Activated CD4-positive, alpha-beta T cell treated with anti-CD3 and anti-CD28 coated beads, Interleukin-2, amount 10 ng/mL, durations not matched to agents 24 days and 14 days (primary cell): ENCODE data around the gene AIP. TPM values are rescaled to one million over a fixed set of nuclear protein-coding genes. Genes with fewer than 3 reads are reported as not detected.

ENCODE experiments used
- DNase-seq: peaks from one replicate; pipeline ENCODE4 v3.0.0; 2022
- H3K27ac Mint-ChIP-seq: one replicate; pipeline ENCODE4 v1.8.0; 2022; ENCODE audit warnings: mild to moderate bottlenecking, mixed read lengths
- H3K27me3 Mint-ChIP-seq: one replicate; pipeline ENCODE4 v1.8.0; 2022; ENCODE audit warnings: mixed read lengths
- H3K36me3 Mint-ChIP-seq: one replicate; pipeline ENCODE4 v1.8.0; 2022; ENCODE audit warnings: low read depth, mild to moderate bottlenecking, mixed read lengths
- H3K4me1 Mint-ChIP-seq: one replicate; pipeline ENCODE4 v1.8.0; 2021; ENCODE audit warnings: mixed read lengths
- H3K4me3 Mint-ChIP-seq: one replicate; pipeline ENCODE4 v1.8.0; 2022; ENCODE audit warnings: mild to moderate bottlenecking, moderate library complexity, mixed read lengths
- H3K9me3 Mint-ChIP-seq: one replicate; pipeline ENCODE4 v1.8.0; 2021; ENCODE audit warnings: mixed read lengths
- intact Hi-C: fragments of 100-400 bp; cut with micrococcal nuclease; formaldehyde crosslinking; loops from one replicate; pipeline ENCODE4 v1.15.1; 2023
- total RNA-seq: library from RNA; stranded (reverse); gene quantifications from 2 replicates; pipeline ENCODE4 v1.2.3, GENCODE V29; 2022

AIP gene
- total RNA-seq, result 186 and 189 TPM in 2 replicates

- H3K27me3 Mint-ChIP-seq, result peaks cover 5% of the 10 kb centered on the region
- peak within 1 kb of the TSS; percentile 96 for H3K4me3 Mint-ChIP-seq
- peaks cover 6% of the 10 kb centered on the region for H3K9me3 Mint-ChIP-seq
- H3K27ac Mint-ChIP-seq, result peak within 1 kb of the TSS; percentile 99
- intact Hi-C loops, result loop anchor here (1.0 to 10.0 kb wide), 4 partner anchors 14 to 528 kb away; partner anchors contain the start of genes GRK2, PC and TMEM134
- DNase-seq, result peak; percentile 99
- peaks cover 47% of the 10 kb centered on the region for H3K4me1 Mint-ChIP-seq
- H3K36me3 Mint-ChIP-seq, result peaks cover 39% of the 10 kb centered on the region
These were observed at the start of gene AIP for GRCh38 chr11:67482827-67483798. Gene AIP, plus strand, starts transcription at chr11:67483026. Its CDS starts 133 bp downstream, at chr11:67483159.

DNA sequence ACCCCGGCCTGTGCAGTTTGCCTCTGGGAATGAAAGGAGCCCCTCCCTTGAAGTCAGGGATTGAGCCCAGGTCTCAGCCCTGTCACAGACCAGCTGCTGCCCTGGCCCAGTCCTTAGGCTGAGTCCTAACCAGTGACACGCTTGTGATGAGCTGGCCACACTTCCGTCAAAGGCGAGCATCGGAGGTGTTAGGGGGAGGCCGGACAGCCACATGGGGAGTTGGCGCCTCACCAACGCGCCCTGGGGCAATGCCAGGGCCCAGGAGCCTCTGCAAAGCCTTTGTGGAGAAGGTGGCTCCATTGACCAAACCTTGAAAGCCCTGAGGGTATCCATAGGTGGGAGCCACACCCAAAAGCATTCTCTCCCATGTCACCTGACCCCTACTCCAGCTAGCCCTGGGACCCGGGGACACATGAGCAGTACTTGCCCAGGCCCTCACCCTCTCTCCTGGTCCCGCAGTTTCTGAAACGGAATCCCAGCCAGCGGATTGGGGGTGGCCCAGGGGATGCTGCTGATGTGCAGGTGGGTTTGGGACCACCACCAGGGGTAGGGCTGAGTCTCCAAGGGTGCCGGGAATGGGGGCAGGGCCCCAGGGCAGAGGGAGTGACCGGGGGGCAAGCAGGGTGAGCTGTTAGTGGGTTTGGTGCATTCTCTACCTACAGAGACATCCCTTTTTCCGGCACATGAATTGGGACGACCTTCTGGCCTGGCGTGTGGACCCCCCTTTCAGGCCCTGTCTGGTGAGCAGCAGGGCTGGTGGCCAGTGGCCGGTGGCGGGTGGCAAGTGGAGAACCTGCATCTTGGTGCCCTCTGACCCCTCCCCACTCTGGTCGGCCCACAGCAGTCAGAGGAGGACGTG lies 49.1 kb upstream of the AIP start:
- H3K4me3 Mint-ChIP-seq, result peak overlapping the region; percentile 41
- H3K36me3 Mint-ChIP-seq, result peaks cover 51% of the 10 kb centered on the region
- no peaks in the 10 kb centered on the region for H3K27me3 Mint-ChIP-seq
- H3K27ac Mint-ChIP-seq, result peak overlapping the region; percentile 58
- DNase-seq, result no peak
- peaks cover 26% of the 10 kb centered on the region for H3K4me1 Mint-ChIP-seq
- intact Hi-C loops, result no loop called here
- H3K9me3 Mint-ChIP-seq, result no peaks in the 10 kb centered on the region

GRCh38 chr11:67434395-67434881 lies 48.4 kb upstream of the AIP start:
- H3K36me3 Mint-ChIP-seq, result peaks cover 57% of the 10 kb centered on the region

DNA sequence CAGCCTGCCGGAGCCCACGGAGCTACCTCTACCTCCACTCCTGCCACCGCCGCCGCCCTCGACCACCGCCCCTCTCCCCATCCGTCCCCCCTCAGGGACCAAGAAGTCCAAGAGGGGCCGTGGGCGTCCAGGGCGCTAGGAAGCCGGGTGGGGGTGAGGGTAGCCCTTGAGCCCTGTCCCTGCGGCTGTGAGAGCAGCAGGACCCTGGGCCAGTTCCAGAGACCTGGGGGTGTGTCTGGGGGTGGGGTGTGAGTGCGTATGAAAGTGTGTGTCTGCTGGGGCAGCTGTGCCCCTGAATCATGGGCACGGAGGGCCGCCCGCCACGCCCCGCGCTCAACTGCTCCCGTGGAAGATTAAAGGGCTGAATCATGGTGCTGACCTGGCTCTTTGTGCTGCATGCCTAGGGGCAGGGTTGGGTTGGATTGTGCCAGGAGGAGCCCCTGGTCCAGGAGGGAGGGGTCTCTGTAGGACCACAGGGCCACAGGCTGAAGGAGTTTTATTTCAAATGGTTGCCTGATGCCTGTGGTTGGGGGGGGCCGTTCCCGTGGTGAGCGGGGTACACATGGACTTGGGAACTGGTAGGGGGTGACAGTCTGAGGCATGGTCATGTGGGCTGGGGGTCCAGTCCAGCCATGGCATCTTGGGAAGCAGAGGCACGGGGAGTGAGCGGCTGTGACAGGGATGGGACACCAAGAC lies 47.6 kb upstream of the AIP start:
- peak overlapping the region; percentile 99 for H3K4me3 Mint-ChIP-seq
- peaks cover 36% of the 10 kb centered on the region for H3K4me1 Mint-ChIP-seq
- H3K27me3 Mint-ChIP-seq, result no peaks in the 10 kb centered on the region
- no peaks in the 10 kb centered on the region for H3K9me3 Mint-ChIP-seq
- DNase-seq, result no peak
- peak overlapping the region; percentile 86 for H3K27ac Mint-ChIP-seq
- intact Hi-C loops, result no loop called here
- peaks cover 59% of the 10 kb centered on the region for H3K36me3 Mint-ChIP-seq

More at GRCh38 chr11:67434395-67434881, 48.4 kb upstream of the AIP start:
- H3K9me3 Mint-ChIP-seq, result no peaks in the 10 kb centered on the region
- H3K27ac Mint-ChIP-seq, result no peak overlapping the region
- H3K27me3 Mint-ChIP-seq, result no peaks in the 10 kb centered on the region
- intact Hi-C loops, result no loop called here
- peaks cover 31% of the 10 kb centered on the region for H3K4me1 Mint-ChIP-seq
- H3K4me3 Mint-ChIP-seq, result peak overlapping the region; percentile 41
- no peak for DNase-seq

DNA sequence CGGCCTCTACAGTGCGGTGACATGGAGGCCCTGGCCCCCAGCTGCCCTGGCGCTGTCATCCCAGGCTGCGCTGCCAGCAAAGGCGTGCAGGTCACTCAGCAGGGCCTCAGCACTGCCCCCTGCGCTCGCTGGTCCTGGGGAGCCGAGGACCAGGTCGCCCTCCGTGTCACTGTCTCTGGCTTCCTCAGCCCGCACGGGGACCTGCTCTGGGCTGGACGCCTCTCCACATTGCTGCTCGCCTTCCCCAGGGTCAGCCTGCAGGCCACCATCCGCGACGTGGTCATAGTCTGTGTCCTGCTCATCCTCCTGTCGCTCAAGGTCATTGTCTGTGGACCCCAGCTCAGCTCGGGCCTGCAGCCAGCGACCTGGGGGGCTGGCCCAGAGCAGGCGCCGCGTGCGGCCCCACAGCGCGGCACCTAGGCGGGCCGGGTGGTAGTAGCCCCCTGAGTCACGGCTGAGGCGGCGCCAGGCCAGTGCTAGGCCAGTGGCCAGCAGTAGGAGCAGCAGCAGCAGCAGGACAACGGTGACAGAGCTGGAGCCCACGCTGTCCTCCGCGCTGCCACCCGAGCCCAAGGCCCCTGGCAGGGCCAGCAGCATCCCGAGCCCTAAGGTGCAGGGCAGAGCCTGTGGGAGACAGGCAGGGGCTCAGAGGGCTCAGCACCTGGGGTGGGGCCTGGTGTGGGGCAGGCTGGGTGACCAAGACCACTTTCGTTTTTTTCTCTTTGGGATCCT lies 46.9 kb upstream of the AIP start:
- Mint-ChIP-seq H3K4me3 (peak overlapping the region; percentile 99), H3K36me3 (peaks cover 54% of the 10 kb centered on the region), H3K4me1 (peaks cover 42% of the 10 kb centered on the region), H3K27ac (peak overlapping the region; percentile 86), H3K27me3 (no peaks in the 10 kb centered on the region), H3K9me3 (no peaks in the 10 kb centered on the region)
- DNase-seq, result no peak
- intact Hi-C loops, result loop anchor here (1.0 to 2.0 kb wide), 4 partner anchors 8 to 51 kb away; partner anchors contain the start of genes RPS6KB2 and TMEM134

- Mint-ChIP-seq H3K4me1 (peaks cover 44% of the 10 kb centered on the region), H3K27ac (peak overlapping the region; percentile 82), H3K36me3 (peaks cover 54% of the 10 kb centered on the region), H3K9me3 (no peaks in the 10 kb centered on the region), H3K27me3 (no peaks in the 10 kb centered on the region), H3K4me3 (peak overlapping the region; percentile 99)
- intact Hi-C loops, result loop anchor here (1.0 to 2.0 kb wide), 5 partner anchors 8 to 70 kb away; partner anchors contain the start of genes RPS6KB2 and TMEM134
- DNase-seq, result peak; percentile 90
These were observed 46.3 kb upstream of the AIP start for GRCh38 chr11:67436459-67437081.

DNA sequence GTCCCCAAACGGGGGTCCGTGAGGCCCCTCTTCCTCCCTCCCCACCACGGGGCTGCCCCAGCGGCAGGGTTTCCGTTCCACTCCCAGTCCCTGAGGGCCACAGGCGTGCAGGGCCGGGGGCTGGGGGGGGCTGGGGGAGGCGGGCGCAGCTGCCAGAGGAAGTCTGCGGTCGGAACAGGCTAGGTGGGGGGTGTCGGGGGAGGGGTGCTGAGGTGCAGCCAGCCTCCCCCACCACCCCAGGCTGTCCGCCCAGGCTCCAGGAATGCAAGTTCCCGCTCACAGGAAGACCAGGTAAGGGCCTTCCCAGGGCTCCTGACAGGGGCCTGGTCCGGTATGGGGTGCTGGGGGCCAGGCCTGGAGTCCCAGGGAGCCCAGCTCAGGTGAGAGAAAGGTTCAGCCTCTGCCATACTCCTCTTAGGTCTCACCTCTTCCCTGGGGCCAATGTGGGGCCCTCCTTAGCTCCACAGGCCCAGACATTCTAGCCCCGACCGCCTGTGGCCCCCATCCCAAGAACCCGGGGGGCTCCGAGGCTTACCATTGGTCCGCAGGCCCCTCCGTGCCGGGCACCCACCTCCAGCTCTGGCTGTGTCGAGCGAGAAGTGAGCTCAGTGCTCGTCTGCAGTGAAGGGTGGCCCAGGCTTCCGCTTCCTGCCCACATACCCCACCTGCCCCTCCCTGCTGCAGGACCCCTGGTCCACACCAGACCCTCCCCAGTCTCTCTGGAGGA lies 45.6 kb upstream of the AIP start, which contains the start of gene PTPRCAP:
TSS of gene PTPRCAP (minus strand) at position 601 of the 727 bp plus-strand sequence. CDS start at position 538, 63 bp downstream.
- Mint-ChIP-seq H3K27ac (peak within 1 kb of the TSS; percentile 98), H3K9me3 (no peaks in the 10 kb centered on the region), H3K36me3 (peaks cover 47% of the 10 kb centered on the region), H3K4me3 (peak within 1 kb of the TSS; percentile 99), H3K27me3 (no peaks in the 10 kb centered on the region), H3K4me1 (peaks cover 42% of the 10 kb centered on the region)
- intact Hi-C loops, result loop anchor here (1.0 to 2.0 kb wide), 3 partner anchors 28 to 69 kb away; no protein-coding TSS in a partner anchor
- DNase-seq, result peak; percentile 92

DNA sequence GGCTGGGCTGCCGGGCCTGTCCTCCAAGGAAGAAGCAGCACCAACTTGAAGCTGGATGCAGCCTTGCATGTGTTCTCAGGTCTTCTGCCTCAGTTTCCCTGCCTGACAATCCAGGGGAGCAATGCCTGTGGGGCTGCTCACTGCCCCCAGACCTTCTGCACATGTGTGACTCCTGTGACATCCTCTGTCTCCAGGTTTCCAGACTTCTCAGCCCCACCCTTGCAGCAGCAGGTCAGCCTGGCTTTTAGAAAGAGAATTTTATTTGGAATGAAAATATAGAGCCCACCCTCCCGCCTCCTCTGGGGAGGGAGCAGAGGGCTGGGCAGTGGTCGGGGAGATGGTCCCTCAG lies 45.0 kb upstream of the AIP start:
- Mint-ChIP-seq H3K27me3 (no peaks in the 10 kb centered on the region), H3K27ac (peak overlapping the region; percentile 98), H3K4me1 (peaks cover 43% of the 10 kb centered on the region), H3K36me3 (peaks cover 43% of the 10 kb centered on the region), H3K9me3 (no peaks in the 10 kb centered on the region), H3K4me3 (peak overlapping the region; percentile 99)
- no peak for DNase-seq
- intact Hi-C loops, result loop anchor here (1.0 to 2.0 kb wide), 3 partner anchors 29 to 69 kb away; no protein-coding TSS in a partner anchor

DNA sequence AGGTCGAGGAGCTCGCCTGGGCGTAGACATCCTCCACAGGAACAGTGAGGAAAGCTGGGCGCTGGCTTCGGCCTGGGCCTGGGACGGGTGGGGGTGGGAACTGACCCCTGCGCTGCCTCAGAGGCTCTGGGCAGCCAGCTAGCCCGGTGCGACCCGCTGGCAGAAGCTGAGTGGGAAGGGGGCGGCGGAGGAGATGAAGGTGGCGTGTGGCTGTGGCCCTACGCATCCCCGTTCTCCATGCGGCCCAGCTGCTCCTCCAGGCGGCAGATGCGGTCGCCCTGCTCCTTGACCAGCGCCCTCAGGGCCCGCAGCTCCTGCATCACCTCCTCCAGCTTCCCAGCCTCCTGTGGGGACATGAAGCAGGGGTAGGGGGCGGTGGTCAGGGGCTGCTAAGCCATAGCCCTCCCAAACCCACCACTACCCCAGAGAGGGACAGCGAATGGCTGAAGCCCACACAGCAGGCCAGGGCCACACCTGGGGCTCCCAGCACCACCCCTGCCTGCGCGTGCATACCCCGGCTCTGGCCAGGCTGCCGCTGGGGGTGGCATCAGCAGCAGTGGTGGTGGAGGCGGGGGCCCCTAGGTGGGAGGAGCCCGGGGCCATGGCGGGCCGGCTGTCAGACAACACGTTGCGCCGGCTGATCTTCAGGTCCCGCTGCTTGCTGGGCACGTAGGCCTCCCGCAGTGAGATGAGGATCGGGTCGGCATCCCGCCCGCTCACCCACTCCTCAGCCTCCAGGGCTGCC lies 44.5 kb upstream of the AIP start:
- intact Hi-C loops, result no loop called here
- peaks cover 42% of the 10 kb centered on the region for H3K4me1 Mint-ChIP-seq
- peak overlapping the region; percentile 98 for H3K27ac Mint-ChIP-seq
- no peaks in the 10 kb centered on the region for H3K9me3 Mint-ChIP-seq
- DNase-seq, result peak; percentile 93
- H3K27me3 Mint-ChIP-seq, result no peaks in the 10 kb centered on the region
- peaks cover 43% of the 10 kb centered on the region for H3K36me3 Mint-ChIP-seq
- H3K4me3 Mint-ChIP-seq, result peak overlapping the region; percentile 99

- Mint-ChIP-seq H3K36me3 (peaks cover 40% of the 10 kb centered on the region), H3K4me1 (peaks cover 43% of the 10 kb centered on the region), H3K27ac (peak overlapping the region; percentile 98), H3K9me3 (no peaks in the 10 kb centered on the region), H3K27me3 (no peaks in the 10 kb centered on the region), H3K4me3 (peak overlapping the region; percentile 99)
- intact Hi-C loops, result no loop called here
- DNase-seq, result peak; percentile 85
These were observed 43.3 kb upstream of the AIP start for GRCh38 chr11:67439321-67440228.
